GM19372 (cell line): ENCODE results near the gene KRT84.
"Not testable (repeated sequence)": the region's sequence is repeated elsewhere in the genome, so short reads cannot be mapped to it uniquely, and the experiment has no call there.

Experiments used
- ATAC-seq: cut with Tn5 transposase; IDR thresholded peaks from one replicate; pipeline ENCODE4 v1.9.1; 2021; ENCODE audit warnings: mild to moderate bottlenecking, low read depth, moderate library complexity; ENCODE audit not compliant: unreplicated experiment

Gene KRT84

DNA sequence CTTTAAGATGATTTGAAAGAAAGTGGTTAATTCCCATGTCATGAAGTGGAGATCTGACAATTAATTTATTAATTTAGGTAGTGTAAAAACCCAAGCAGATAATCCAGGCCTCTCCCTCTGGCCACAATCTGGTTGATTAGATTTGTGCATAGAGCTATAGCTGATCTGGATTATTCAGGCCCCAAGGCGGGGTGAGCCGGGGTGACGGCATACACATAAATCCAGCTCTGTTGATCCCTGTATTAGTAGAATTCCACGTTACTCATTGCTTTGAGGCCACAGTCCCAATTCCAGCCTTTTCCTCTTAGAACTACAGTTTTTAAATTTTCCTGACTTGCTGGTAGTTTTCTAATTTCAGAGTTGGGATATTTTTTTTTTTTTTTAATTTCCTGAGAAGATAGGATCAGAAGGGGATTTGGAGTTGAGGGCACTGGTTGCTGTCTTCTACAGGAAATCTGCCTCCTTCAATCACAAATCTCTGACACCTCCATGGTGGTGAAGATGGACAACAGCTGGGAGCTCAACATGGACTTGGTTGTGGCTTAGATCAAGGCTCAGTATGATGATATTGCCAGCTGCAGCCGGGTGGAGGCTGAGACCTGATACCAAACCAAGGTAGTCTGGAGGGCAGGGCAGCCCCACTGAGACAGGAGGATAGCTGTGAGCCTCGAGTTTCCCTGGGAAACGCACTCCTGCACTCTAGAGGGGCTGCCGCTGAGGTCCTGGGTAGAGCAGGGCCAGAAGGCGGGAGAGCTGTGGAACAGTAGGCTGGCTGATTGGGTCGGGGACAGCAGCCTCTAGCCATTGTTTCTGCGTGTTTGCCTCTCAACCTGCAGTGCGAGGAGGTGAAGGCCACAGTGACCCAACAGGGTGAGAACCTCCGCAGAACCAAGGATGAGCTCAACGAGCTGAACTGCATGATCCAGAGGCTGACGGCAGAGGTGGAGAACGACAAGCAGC is 37.6 kb downstream of the KRT84 start:
- ATAC-seq = no peak

DNA sequence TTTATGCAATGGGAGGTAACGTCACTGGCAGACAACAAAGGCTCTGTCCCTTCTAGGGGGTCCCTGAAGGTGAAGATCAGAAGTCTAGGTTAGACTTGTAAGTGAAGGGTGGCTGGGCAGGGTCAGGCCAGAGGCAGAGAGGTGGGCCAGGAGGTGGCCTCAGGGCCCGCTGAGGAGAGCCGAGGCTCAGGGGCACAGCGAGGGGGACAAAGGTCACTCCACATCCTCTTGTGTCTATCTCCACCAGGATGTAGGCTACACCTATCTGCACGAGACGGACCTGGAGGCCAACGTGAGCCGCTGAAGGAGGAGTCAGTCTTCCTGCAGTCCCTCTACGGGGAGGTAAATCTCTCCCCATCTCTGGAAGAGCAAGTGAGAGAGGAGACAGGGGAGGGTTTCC is 38.4 kb downstream of the KRT84 start:
- no peak for ATAC-seq

DNA sequence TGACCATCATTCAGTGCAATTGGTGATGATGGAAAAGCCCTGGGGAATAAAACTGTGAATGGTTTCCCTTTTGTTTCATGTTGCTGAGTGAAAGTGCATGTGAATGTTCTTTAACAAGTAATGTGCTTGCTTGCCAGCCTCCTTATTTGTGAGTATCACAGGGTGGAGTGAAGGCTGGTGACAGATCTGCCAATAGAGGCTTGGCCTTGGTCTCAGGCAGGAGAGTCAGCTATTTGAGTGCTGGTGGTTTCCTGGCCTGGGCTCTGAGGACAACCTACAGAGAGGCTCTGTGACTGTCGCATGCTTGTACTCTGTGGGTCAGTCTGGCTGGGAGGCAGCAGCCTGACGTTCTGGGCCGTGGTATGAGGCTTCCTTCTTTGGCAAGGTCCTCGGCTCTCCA is 38.9 kb downstream of the KRT84 start:
- ATAC-seq = no peak

DNA sequence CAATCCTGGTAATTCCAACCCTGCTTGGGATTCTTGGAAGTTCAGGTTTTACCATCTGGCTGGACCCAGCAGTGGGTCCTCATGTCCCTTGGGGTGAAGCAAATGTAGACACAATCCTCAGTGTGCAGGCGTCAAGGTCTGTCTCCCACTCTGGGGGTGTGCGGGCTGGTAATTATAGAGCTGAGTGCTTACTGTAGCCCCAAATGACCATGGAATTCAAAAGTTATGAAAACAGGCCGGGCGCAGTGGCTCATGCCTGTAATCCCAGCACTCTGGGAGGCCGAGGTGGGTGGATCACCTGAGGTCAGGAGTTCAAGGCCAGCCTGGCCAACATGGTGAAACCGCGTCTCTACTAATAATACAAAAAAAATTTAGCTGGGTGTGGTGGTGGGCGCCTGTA is 40.4 kb downstream of the KRT84 start:
- not testable (repeated sequence) for ATAC-seq

DNA sequence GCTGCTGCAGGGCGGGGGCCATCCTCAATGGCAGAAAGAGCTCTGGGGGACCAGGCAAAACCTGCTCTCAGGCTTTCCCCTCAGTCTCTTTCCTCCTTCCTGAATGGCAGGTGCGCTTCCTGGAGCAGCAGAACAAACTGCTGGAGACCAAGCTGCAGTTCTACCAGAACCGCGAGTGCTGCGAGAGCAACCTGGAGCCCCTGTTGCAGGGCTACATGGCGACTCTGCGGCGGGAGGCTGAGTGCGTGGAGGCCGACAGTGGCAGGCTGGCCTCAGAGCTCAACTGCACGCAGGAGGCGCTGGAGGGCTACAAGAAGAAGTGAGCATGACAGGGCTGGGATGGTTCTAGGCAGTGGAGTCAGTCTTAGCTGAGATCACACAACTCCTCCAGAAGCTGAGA is 41.3 kb downstream of the KRT84 start:
- no peak for ATAC-seq

DNA sequence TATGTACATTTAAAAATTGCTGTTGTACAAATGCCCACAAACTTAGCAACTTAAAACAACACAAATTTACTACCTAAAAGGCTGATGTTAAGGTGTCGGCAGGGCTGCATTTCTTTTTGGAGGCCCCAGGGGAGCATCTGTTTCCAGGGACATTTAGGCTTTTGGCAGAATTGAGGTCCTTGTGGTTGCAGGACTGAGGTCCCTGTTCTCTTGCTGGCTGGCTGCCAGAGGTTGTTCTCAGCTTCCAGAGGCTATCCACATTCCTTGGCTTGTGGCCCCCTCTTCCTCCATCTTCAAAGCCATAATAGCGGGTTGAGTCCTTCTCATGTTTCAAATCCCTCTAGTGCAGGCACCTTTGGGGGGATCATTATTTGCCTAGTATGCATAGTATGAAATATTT is 41.9 kb downstream of the KRT84 start:
- ATAC-seq = no peak

DNA sequence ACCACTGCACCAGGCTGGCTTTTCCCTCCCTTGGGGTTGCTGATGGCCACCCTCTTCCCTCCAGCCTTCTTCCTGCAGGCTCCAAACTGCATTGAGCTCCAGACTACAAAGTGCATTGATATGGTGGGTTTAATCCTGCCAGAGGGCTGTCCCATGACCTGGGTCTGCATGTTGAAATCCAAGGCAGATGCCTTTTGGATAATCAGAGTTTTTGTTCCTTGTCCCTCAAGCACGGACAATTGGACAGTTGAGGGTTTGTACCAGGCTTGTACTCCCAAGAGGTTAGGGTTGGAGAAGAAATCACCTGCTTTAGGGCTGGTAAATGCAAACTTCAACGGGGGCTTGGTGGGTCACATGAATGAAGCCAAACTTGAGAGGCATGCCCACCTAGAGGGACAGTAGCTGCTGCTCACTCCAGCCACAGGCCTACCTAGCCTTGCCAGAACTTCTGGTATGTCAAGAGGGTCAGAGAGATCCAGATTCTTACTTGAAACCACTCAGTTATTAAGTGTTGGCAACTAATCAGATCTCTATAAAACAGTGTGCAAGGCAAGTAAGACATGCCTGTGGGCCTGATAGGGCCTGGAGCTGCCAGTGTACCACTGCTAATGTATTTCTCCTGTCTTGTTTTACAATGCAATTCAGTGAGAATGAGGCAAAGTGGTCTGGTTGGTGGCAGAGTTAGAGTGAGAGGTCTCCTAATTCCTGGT is 42.5 kb downstream of the KRT84 start:
- ATAC-seq = no peak

DNA sequence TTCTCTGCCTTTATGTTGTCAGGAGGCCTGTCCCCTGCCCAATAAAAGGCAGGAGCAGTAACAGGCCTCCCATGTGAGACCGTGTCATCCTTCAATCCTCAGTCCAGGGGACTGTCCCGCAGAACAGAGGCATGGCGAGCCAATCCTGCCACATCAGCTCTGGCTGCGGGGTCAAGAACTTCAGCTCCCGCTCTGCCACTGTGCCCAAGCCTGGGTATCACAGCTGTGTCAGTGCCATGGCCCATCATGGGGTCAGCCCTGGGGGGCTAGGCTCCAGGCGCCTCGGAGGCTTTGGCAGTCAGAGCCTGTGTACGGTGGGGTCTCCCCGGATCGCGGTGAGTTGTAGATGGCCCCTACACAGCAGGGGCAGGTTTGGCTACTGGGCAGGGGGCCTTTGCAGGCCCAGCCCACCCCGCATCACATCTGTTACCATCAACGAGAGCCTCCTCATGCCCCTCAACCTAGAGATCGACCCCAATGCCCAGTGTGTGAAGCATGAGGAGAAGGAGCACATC is 44.3 kb downstream of the KRT84 start:
- ATAC-seq = no peak

DNA sequence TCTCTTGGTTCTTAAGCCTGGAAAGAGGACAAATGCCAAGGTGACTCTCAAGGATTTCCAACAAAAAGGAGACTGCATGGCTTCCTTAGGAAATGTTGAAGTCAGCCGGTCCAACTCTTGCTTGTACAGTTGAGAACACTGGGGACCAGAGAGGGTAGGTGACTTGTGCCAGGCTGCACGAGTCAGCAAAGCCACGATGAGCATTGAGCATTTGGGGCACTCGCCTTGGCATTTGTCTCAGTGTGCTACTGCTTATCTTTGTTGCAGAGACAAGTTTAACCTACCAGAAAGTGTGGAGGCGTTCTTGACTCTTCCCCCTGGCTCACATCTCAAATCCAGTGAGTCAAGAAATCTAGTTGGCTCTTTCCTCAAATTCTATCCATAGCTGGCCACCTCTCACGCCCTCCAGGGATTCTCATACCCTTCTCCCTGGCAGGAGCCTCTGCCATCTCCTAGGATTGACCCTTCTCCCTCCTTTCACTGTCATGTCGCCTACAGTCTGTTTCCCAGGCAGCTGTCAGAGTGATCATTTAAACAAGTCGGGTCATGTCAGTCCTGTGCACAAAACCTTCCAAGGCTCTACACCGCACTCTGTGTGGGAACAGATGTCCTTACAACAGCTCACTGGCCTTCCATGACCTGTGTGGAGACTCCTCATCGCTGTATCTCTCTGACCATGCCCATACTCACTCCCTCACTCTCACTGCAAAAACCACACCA is 47.1 kb downstream of the KRT84 start:
- no peak for ATAC-seq

DNA sequence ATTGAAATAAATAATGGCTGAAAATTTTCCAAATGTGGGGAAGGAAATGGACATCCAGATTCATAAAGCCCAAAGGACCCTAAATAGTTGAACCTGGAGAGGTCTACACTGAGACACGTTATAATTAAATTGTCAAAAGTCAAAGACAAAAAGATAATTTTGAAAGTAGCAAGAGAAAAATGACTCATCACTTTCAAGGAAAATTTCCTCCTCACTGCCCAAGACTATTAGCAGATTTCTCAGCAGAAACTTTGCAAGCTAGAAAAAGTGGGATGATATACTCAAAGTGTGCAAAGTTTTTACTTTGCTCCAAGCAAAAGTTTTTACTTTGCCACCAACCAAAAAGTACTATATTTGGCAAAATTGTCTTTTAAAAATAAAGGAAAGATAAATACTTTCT is 48.4 kb downstream of the KRT84 start:
- ATAC-seq = no peak

DNA sequence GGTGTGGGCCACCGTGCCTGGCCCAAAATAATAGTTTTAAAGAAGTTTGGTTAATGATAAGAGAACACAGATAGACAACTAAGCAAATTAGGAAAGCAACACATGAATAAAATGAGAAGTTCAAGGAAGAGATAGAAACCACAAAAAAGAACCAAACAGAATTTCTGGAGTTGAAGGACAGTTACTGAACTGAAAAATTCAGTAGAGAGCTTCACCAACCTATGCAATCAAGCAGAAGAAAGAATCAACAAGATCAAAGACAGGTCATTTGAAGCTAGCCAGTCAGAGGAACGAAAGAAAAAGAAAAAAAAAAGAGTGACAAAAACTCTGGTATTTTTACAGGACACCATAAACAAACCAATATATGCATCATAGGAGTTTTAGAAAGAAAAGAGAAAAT is 48.8 kb downstream of the KRT84 start:
- no peak for ATAC-seq

DNA sequence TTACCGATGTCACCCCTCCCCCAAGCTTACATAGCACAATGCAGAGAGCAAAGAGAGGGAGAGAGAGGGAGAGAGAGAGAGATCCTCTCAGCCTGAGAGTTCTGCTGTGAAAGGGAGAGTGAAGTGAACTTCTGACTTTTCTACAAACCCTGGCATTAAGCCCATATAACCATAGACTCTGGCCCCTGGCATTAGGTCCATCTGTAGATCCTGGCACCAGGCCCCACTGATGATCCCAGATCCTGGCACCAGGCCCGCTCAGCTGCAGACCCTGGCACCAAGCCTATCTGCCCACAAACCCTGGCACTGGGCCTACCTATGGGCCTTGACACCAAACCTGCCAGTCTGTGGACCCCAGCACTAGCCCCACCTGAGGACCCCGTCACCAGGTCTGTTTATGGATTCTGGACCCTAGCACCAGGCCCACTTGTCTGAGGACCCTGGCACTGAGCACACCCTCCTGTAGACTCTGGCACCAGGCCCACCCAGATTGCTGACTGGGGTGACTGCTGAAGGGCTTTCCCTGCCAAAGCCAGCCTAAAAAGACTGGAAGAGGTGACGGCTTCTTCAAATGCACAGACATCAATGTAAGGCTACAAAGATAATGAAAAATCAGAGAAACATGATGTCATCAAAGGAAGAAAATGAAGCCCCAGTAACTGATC is 49.7 kb downstream of the KRT84 start:
- no peak for ATAC-seq

DNA sequence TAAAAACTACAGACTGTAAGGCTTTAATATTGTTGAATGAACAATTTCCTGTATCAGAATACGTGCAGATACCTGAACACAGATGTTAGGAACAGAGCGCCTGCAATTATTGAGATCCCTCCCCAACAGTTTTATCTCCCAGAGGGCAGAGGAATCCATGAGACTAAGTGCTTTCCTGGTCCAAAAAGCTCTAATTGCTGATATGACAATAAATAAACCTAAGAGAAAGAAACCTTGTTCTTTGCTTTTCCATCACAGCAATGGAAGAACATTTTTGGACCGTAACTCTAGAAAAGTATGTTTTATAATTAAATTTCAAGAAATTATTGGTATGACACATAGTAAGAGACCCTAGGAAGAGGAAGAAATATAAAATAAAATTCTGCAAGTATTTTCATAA is 51.3 kb downstream of the KRT84 start:
- ATAC-seq = no peak

DNA sequence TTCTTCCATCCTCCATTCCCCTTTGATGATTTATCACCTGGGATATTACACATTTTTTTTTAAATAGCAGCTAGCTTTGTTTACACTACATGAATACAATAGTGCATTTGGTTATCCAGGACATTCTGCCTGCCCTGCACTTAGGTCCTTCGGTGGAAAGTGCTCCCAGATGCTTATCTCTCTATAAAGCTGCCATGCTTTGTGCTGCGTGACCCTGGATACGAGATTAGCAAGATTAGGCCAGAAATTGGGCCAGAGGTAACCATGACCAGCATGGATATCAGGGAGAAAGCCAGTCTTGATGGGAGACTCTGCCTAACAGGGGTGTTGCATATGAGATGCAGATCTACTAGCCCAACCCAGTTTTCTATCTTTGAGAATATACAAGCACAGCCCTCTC is 52.1 kb downstream of the KRT84 start:
- ATAC-seq = no peak

DNA sequence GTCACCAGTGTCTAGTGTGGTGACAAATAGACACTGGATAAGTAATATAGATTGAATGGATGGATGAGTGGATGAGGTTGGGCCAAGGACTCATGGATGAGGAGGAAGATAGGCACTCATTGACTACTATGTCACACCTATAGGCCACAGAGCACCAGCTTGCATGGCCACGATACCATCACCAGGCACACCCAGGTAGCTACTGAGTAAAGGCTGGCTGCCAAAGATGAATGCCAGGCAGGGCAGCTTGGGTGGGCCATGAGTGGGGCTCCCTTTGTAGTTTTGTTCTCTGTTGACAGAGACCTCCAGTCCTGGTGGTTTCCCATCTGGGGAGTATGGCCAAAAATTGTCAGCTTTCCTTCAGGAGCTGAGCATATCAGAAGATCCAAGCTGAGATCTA is 53.1 kb downstream of the KRT84 start:
- no peak for ATAC-seq

DNA sequence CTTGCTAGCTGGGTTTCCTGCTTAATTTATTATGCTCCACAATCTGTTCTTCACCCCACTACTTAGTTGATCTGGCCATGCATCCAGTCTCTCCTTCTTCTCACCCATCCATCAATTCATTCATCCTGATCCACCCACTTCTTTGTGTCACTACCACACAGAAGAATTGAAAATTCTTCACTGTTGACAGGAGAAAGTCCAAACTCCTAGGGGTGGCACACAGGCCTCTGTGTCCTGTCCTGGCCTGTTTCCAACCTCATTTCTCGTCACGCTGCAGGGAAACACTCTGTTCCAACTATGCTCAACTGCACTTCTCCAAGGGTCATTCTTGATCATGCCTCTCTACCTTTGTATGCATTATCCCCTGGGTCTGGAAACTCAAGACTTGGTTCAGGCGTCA is 53.6 kb downstream of the KRT84 start:
- ATAC-seq = no peak

DNA sequence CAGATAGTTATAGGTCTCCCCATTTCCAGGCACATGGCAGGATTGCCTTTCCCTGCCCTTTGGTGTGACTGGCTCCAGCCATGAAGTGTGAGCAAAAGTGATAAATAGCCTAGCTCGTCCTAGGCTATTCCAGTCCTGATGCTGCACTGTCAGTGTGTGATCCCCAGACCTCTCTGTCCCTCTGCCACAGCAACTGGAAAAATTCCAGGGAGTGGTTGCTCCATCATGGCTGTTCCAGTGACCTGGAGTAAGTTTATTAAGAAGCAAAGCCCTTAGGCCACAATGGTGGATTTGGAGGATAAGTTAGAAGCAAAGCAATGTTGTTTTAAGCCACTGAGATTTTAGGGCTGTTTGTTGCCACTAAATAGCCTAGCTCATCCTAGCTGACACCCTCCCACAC is 54.4 kb downstream of the KRT84 start:
- no peak for ATAC-seq

DNA sequence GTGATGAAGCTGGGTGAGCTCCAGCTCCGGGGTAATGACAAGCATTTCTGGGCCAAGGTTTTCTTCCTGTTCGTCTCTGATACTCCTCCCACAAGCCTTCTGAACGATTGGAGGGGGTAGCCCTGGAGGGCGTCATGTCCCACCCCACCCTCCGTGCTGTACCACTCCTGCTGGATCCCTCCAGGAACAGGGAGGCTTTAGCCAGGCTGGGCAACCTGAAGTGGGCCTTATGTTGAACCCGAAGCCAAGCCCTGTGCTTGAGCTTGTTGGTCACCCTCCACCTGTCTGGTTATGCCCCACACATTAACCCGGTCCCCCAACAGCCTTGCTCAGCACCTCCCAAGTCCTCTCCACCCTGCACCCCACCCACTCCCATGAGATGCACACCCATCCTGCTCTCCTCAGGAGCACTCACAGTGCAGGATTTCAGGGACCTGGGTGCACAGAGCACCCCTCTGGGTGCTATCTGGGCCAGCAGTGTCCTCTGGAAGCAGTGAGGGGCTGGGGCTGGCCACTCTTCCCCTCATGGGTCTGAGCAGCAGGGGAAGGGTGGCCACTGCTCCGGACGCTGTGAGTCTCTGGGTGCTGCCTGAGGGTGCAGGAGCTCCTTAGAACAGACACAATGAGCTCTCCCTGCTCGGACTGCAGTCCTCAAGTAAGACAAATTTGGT is 57.5 kb downstream of the KRT84 start:
- no peak for ATAC-seq
